HepG2 (cell line): ENCODE data around the gene MLST8. TPM values are rescaled to one million over a fixed set of nuclear protein-coding genes. Genes with fewer than 3 reads are reported as not detected.
A peak's percentile ranks its signal among the peaks of the same experiment; 100 is the strongest.

ENCODE experiments used
- CREB1 ChIP-seq, 2 experiments: fragments of 450-650 bp in 1 of 2; IDR thresholded peaks; 2 replicates each; pipeline ENCODE4 v1.6.1; 2016 to 2017; ENCODE audit warnings: control low read depth in 1 of 2, mild to moderate bottlenecking in 1 of 2, missing compliant biosample characterization in 1 of 2, missing genetic modification characterization in 1 of 2
- FOXA1 ChIP-seq, 2 experiments: fragments of 450-650 bp in 1 of 2; sonication (generic) in 1 of 2; formaldehyde crosslinking in 1 of 2; IDR thresholded peaks; 2 replicates each; pipeline versions ENCODE4 v1.4.0 to v1.6.1; 2016 to 2020; ENCODE audit warnings: missing genetic modification reagents in 1 of 2
- GABPB1 ChIP-seq: IDR thresholded peaks from 2 replicates; pipeline ENCODE4 v1.6.1; 2016; ENCODE audit warnings: mild to moderate bottlenecking, missing genetic modification reagents, moderate library complexity, missing compliant biosample characterization
- RBM39 ChIP-seq: fragments of 200-400 bp; formaldehyde crosslinking; IDR thresholded peaks from one replicate; pipeline ENCODE4 v1.6.1; 2018; ENCODE audit warnings: antibody characterized with exemption, mild to moderate bottlenecking, low read depth, low read length; ENCODE audit not compliant: poor library complexity, severe bottlenecking
- TAF1 ChIP-seq: sonication (generic); formaldehyde crosslinking; IDR thresholded peaks from 2 replicates; pipeline ENCODE4 v1.4.0; 2020; ENCODE audit warnings: missing genetic modification reagents
- ZC3H13 ChIP-seq: sonication (generic); formaldehyde crosslinking; IDR thresholded peaks from 2 replicates; pipeline ENCODE4 v1.8.1; 2023; ENCODE audit warnings: mild to moderate bottlenecking, missing genetic modification reagents, moderate library complexity
- ZNF101 ChIP-seq: sonication (generic); formaldehyde crosslinking; IDR thresholded peaks from 2 replicates; pipeline ENCODE4 v1.4.0; 2020; ENCODE audit warnings: mild to moderate bottlenecking, low read depth, missing genetic modification reagents, borderline replicate concordance
- ZNF24 ChIP-seq: fragments of 450-650 bp; IDR thresholded peaks from 2 replicates; pipeline ENCODE4 v1.6.1; 2017; ENCODE audit warnings: antibody characterized with exemption, mild to moderate bottlenecking
- ZNF451 ChIP-seq: sonication (generic); formaldehyde crosslinking; IDR thresholded peaks from 2 replicates; pipeline ENCODE4 v1.5.0; 2020; ENCODE audit warnings: mild to moderate bottlenecking, missing genetic modification reagents
- ZNF773 ChIP-seq: sonication (generic); formaldehyde crosslinking; IDR thresholded peaks from 2 replicates; pipeline ENCODE4 v1.4.0; 2020; ENCODE audit warnings: missing genetic modification reagents, borderline replicate concordance
- ZNF883 ChIP-seq: sonication (generic); formaldehyde crosslinking; IDR thresholded peaks from 2 replicates; pipeline ENCODE4 v1.5.1; 2020; ENCODE audit warnings: mild to moderate bottlenecking, missing genetic modification reagents; ENCODE audit errors: not compliant biosample characterization
- polyA plus RNA-seq, 8 experiments: library from polyadenylated mRNA; depleted of rRNA in 3 of 8; stranded (reverse) in 7 of 8; unstranded in 1 of 8; fragments of >200 nt; fragmentation: Illumina TruSeq in 4 of 8; extraction: Trizol in 4 of 8; gene quantifications; 2 replicates each; pipeline versions ENCODE4 v1.2.1 to v1.2.3, GENCODE V29; 2011 to 2016; ENCODE audit warnings: low read depth in 4 of 8, missing spikeins in 1 of 8, mixed read lengths in 1 of 8; ENCODE audit not compliant: insufficient read depth in 1 of 8
- total RNA-seq, 5 experiments: library from RNA; depleted of rRNA; stranded (reverse); fragments of >200 nt; fragmentation: Illumina TruSeq; extraction: Trizol; gene quantifications; 2 replicates each; pipeline ENCODE4 v1.2.3, GENCODE V29; 2016; ENCODE audit warnings: low read depth in 1 of 5
- TF ChIP-seq, protein P1 (sequence below): IDR thresholded peaks from 2 replicates; pipeline ENCODE4 v1.6.1; 2016; ENCODE audit warnings: low read depth, missing genetic modification reagents, missing compliant biosample characterization
- TF ChIP-seq, protein P2 (sequence below): sonication (generic); formaldehyde crosslinking; IDR thresholded peaks from 2 replicates; pipeline ENCODE4 v1.8.0; 2022; ENCODE audit warnings: mild to moderate bottlenecking, missing genetic modification reagents
- TF ChIP-seq, protein P3 (sequence below): sonication (generic); formaldehyde crosslinking; IDR thresholded peaks from 2 replicates; pipeline ENCODE4 v1.5.0; 2020; ENCODE audit warnings: mild to moderate bottlenecking, missing genetic modification reagents, moderate library complexity
- TF ChIP-seq, protein P4 (sequence below): sonication (generic); formaldehyde crosslinking; IDR thresholded peaks from 2 replicates; pipeline ENCODE4 v1.8.0; 2022; ENCODE audit warnings: missing genetic modification reagents, low read depth, mild to moderate bottlenecking, borderline replicate concordance
- TF ChIP-seq, protein P5 (sequence below): sonication (generic); formaldehyde crosslinking; IDR thresholded peaks from 2 replicates; pipeline ENCODE4 v1.5.0; 2020; ENCODE audit warnings: missing genetic modification reagents
- TF ChIP-seq, protein P6 (sequence below): sonication (generic); formaldehyde crosslinking; IDR thresholded peaks from 2 replicates; pipeline ENCODE4 v1.4.0; 2020; ENCODE audit warnings: missing genetic modification reagents

MLST8 gene
- total and polyA plus RNA-seq, 2 of the 13 experiments (the other 11 are each of a cell fraction or from before 2014, with no cell fraction given), result 30.8 to 72.7 TPM

DNA sequence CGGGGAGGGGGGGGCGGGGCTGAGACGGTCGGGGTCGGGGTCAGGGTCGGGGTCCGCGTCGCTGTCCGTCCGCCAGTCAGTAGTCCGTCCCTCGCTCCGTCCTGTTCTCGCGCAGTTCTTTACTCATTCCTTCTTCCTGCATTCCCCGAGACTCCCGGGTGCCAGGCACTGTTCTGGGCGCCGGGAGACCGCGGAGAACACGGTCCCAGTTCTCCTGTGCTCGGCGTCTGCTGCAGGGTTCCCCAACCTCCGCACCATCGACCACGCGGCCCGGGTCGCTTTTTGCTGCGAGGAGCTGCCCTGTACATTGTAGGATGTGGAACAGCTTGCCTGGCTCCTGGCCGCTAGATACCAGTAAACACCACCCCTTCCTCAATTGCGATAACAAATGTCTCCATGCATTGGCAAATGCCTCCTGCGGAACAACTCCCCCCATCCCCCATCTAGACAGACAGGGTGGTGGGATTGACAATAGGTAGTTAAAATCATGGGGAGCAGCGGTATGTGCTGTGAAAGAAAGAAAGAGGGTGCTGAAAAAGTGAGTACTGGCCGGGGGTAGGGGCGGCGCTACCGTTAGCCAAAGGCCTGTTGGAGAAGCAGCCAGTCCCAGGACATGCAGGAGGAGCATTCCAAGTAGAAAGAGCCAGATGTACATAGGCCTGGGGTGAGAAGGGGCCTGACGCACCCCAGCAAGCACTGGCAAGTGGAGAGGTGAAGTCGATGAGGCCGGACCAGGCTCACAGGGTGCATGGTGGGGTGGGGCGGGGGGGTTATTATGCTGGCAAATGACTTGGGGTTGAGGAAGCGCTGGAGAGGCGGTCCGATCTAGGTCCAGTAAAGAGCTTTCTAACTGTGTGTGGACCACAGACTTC lies 49.0 kb upstream of the MLST8 start (continued):
- TF ChIP-seq, protein P1, sequence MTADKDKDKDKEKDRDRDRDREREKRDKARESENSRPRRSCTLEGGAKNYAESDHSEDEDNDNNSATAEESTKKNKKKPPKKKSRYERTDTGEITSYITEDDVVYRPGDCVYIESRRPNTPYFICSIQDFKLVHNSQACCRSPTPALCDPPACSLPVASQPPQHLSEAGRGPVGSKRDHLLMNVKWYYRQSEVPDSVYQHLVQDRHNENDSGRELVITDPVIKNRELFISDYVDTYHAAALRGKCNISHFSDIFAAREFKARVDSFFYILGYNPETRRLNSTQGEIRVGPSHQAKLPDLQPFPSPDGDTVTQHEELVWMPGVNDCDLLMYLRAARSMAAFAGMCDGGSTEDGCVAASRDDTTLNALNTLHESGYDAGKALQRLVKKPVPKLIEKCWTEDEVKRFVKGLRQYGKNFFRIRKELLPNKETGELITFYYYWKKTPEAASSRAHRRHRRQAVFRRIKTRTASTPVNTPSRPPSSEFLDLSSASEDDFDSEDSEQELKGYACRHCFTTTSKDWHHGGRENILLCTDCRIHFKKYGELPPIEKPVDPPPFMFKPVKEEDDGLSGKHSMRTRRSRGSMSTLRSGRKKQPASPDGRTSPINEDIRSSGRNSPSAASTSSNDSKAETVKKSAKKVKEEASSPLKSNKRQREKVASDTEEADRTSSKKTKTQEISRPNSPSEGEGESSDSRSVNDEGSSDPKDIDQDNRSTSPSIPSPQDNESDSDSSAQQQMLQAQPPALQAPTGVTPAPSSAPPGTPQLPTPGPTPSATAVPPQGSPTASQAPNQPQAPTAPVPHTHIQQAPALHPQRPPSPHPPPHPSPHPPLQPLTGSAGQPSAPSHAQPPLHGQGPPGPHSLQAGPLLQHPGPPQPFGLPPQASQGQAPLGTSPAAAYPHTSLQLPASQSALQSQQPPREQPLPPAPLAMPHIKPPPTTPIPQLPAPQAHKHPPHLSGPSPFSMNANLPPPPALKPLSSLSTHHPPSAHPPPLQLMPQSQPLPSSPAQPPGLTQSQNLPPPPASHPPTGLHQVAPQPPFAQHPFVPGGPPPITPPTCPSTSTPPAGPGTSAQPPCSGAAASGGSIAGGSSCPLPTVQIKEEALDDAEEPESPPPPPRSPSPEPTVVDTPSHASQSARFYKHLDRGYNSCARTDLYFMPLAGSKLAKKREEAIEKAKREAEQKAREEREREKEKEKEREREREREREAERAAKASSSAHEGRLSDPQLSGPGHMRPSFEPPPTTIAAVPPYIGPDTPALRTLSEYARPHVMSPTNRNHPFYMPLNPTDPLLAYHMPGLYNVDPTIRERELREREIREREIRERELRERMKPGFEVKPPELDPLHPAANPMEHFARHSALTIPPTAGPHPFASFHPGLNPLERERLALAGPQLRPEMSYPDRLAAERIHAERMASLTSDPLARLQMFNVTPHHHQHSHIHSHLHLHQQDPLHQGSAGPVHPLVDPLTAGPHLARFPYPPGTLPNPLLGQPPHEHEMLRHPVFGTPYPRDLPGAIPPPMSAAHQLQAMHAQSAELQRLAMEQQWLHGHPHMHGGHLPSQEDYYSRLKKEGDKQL, result no peak
- TF ChIP-seq ZC3H13 (CRISPR knock-in tag), result 0 out of 2 replicates have a peak, but pooled peaks have one; percentile 51
- no peak for TF ChIP-seq ZNF101
- no peak for TF ChIP-seq FOXA1 (IDR thresholded peaks at IDR 0.05)
- TF ChIP-seq FOXA1 (CRISPR knock-in tag; IDR thresholded peaks at IDR 0.05), result no peak
- no peak for TF ChIP-seq GABPB1
- no peak for TF ChIP-seq RBM39
- TF ChIP-seq, protein P2, sequence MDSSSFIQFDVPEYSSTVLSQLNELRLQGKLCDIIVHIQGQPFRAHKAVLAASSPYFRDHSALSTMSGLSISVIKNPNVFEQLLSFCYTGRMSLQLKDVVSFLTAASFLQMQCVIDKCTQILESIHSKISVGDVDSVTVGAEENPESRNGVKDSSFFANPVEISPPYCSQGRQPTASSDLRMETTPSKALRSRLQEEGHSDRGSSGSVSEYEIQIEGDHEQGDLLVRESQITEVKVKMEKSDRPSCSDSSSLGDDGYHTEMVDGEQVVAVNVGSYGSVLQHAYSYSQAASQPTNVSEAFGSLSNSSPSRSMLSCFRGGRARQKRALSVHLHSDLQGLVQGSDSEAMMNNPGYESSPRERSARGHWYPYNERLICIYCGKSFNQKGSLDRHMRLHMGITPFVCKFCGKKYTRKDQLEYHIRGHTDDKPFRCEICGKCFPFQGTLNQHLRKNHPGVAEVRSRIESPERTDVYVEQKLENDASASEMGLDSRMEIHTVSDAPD (CRISPR knock-in tag), result no peak
- TF ChIP-seq, protein P3, sequence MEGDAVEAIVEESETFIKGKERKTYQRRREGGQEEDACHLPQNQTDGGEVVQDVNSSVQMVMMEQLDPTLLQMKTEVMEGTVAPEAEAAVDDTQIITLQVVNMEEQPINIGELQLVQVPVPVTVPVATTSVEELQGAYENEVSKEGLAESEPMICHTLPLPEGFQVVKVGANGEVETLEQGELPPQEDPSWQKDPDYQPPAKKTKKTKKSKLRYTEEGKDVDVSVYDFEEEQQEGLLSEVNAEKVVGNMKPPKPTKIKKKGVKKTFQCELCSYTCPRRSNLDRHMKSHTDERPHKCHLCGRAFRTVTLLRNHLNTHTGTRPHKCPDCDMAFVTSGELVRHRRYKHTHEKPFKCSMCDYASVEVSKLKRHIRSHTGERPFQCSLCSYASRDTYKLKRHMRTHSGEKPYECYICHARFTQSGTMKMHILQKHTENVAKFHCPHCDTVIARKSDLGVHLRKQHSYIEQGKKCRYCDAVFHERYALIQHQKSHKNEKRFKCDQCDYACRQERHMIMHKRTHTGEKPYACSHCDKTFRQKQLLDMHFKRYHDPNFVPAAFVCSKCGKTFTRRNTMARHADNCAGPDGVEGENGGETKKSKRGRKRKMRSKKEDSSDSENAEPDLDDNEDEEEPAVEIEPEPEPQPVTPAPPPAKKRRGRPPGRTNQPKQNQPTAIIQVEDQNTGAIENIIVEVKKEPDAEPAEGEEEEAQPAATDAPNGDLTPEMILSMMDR (CRISPR knock-in tag), result 0 out of 2 replicates have a peak, but pooled peaks have one; percentile 7
- TF ChIP-seq ZNF883 (CRISPR knock-in tag), result no peak
- TF ChIP-seq, protein P4, sequence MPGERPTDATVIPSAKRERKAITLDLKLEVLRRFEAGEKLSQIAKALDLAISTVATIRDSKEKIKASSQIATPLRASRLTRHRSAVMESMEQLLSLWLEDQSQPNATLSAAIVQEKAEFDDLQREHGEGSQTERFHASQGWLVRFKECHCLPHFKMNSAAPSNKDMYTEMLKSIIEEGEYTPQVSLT (CRISPR knock-in tag), result no peak
- TF ChIP-seq, protein P5, sequence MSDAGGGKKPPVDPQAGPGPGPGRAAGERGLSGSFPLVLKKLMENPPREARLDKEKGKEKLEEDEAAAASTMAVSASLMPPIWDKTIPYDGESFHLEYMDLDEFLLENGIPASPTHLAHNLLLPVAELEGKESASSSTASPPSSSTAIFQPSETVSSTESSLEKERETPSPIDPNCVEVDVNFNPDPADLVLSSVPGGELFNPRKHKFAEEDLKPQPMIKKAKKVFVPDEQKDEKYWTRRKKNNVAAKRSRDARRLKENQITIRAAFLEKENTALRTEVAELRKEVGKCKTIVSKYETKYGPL (CRISPR knock-in tag), result no peak
- no peak for TF ChIP-seq ZNF773 (CRISPR knock-in tag)
- TF ChIP-seq CREB1 (IDR thresholded peaks at IDR 0.05), result no peak
- no peak for TF ChIP-seq CREB1 (CRISPR knock-in tag; IDR thresholded peaks at IDR 0.05)
- TF ChIP-seq TAF1 (CRISPR knock-in tag), result no peak; the same call in 1 of the 2 replicates
- TF ChIP-seq, protein P6, sequence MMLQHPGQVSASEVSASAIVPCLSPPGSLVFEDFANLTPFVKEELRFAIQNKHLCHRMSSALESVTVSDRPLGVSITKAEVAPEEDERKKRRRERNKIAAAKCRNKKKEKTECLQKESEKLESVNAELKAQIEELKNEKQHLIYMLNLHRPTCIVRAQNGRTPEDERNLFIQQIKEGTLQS (CRISPR knock-in tag), result no peak
- TF ChIP-seq ZNF451 (CRISPR knock-in tag), result no peak
- TF ChIP-seq ZNF24, result no peak
